Keratinocyte (primary cell): ENCODE results near the gene C11orf16.

Source experiments
- EZH2 ChIP-seq: IDR thresholded peaks from one replicate; pipeline ENCODE4 v1.6.1; 2012; ENCODE audit warnings: inconsistent platforms, mild to moderate bottlenecking, low read length, moderate library complexity
- TF ChIP-seq, protein P1 (sequence below), 3 experiments: IDR thresholded peaks in 1 of 3; conservative IDR thresholded peaks in 1 of 3; optimal IDR thresholded peaks in 1 of 3; 2 replicates in 2 of 3; 3 replicates in 1 of 3; pipeline versions ENCODE3 to v1.5.1; 2011; ENCODE audit warnings: low read length in 3 of 3, mild to moderate bottlenecking in 3 of 3, moderate library complexity in 2 of 3, control low read depth in 1 of 3, inconsistent platforms in 1 of 3; ENCODE audit not compliant: insufficient read depth in 2 of 3; ENCODE audit errors: extremely low read depth in 1 of 3

GRCh38 chr11:8922691-8923090, 10.1 kb downstream of the C11orf16 start:
- TF ChIP-seq, protein P1, sequence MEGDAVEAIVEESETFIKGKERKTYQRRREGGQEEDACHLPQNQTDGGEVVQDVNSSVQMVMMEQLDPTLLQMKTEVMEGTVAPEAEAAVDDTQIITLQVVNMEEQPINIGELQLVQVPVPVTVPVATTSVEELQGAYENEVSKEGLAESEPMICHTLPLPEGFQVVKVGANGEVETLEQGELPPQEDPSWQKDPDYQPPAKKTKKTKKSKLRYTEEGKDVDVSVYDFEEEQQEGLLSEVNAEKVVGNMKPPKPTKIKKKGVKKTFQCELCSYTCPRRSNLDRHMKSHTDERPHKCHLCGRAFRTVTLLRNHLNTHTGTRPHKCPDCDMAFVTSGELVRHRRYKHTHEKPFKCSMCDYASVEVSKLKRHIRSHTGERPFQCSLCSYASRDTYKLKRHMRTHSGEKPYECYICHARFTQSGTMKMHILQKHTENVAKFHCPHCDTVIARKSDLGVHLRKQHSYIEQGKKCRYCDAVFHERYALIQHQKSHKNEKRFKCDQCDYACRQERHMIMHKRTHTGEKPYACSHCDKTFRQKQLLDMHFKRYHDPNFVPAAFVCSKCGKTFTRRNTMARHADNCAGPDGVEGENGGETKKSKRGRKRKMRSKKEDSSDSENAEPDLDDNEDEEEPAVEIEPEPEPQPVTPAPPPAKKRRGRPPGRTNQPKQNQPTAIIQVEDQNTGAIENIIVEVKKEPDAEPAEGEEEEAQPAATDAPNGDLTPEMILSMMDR (optimal IDR thresholded peaks at IDR 0.05 in 1 of 3, IDR thresholded peaks at IDR 0.05 in 1 of 3, conservative IDR thresholded peaks at IDR 0.05 in 1 of 3; ENCODE audit: extremely low read depth in 1 of 3, insufficient read depth in 2 of 3, low read length in 3 of 3) = no peak
- no peak for TF ChIP-seq EZH2
